Stimulated activated CD8-positive, alpha-beta memory T cell treated with anti-CD3 and anti-CD28 coated beads, Interleukin-15, amount 100 ng/mL, for 4 hours (primary cell): ENCODE data around the gene CXCL10.

Source experiments
- DNase-seq, 2 donors: peaks; one replicate each; pipeline ENCODE4 v3.0.0-alpha.2; 2020; ENCODE audit warnings: low read depth in 2 of 2

Gene CXCL10

GRCh38 chr4:75992462-75992861 lies 30.8 kb downstream of the CXCL10 start:
- no peak for DNase-seq

- no peak for DNase-seq
Observed at GRCh38 chr4:75989846-75990528, 33.3 kb downstream of the CXCL10 start.

- no peak for DNase-seq
Observed at GRCh38 chr4:75985116-75985515, 38.2 kb downstream of the CXCL10 start.

GRCh38 chr4:75980576-75980975 lies 42.7 kb downstream of the CXCL10 start:
- DNase-seq: no peak

- no peak for DNase-seq
Observed at GRCh38 chr4:75976177-75976576, 47.1 kb downstream of the CXCL10 start.

GRCh38 chr4:75973766-75974165 lies 49.5 kb downstream of the CXCL10 start:
- no peak for DNase-seq
